NB4 (cell line): ENCODE data around the gene CSF1R.

ENCODE experiments used
- DNase-seq: peaks from one replicate; pipeline ENCODE4 v3.0.0; 2010; ENCODE audit warnings: low read depth
- H3K4me3 ChIP-seq: one replicate; pipeline ENCODE4 v1.5.1; 2011; ENCODE audit warnings: mild to moderate bottlenecking, low read depth, low read length, moderate library complexity
- CTCF ChIP-seq: IDR thresholded peaks from one replicate; pipeline ENCODE4 v1.5.1; 2012; ENCODE audit warnings: low read depth, low read length
- MAX ChIP-seq: IDR thresholded peaks from 2 replicates; pipeline ENCODE4 v1.6.1; 2011; ENCODE audit warnings: low read depth, low read length
- MYC ChIP-seq: IDR thresholded peaks from 2 replicates; pipeline ENCODE4 v1.6.1; 2011; ENCODE audit warnings: low read depth, low read length
- POLR2A ChIP-seq: IDR thresholded peaks from 2 replicates; pipeline ENCODE4 v1.6.1; 2011; ENCODE audit warnings: mild to moderate bottlenecking; ENCODE audit not compliant: insufficient read length; ENCODE audit errors: extremely low read depth

The CSF1R gene

GRCh38 chr5:150007050-150007449 is 79.3 kb downstream of the CSF1R start:
- TF ChIP-seq MYC (no peak), CTCF (no peak), POLR2A (no peak), MAX (no peak)
- no peak overlapping the region for H3K4me3 ChIP-seq
- no peak for DNase-seq

- no peak for DNase-seq
- no peak overlapping the region for H3K4me3 ChIP-seq
- TF ChIP-seq MAX (no peak), CTCF (no peak), MYC (no peak), POLR2A (no peak)
Measured at GRCh38 chr5:150006318-150006717, 80.0 kb downstream of the CSF1R start.
